Trophoblast cell (in vitro differentiated cells and primary cell): ENCODE data around the gene SLC16A2.

Experiments used
- DNase-seq, 2 donors: peaks; one replicate each; pipeline ENCODE4 v3.0.0-alpha.2; 2016
- H2AFZ ChIP-seq: 2 replicates; pipeline ENCODE4 v1.6.1; 2013; ENCODE audit warnings: low read length, moderate library complexity, mild to moderate bottlenecking; ENCODE audit not compliant: insufficient read depth, poor library complexity
- H2AK5ac ChIP-seq: 2 replicates; pipeline ENCODE4 v1.6.1; 2013; ENCODE audit warnings: mild to moderate bottlenecking, low read length
- H2BK120ac ChIP-seq: 2 replicates; pipeline ENCODE4 v1.6.1; 2013; ENCODE audit warnings: low read length, mild to moderate bottlenecking, moderate library complexity; ENCODE audit not compliant: insufficient read depth, poor library complexity
- H2BK12ac ChIP-seq: 2 replicates; pipeline ENCODE4 v1.6.1; 2013; ENCODE audit warnings: mild to moderate bottlenecking, low read length, moderate library complexity
- H2BK5ac ChIP-seq: 2 replicates; pipeline ENCODE4 v1.6.1; 2013; ENCODE audit warnings: low read length, low read depth, moderate library complexity, mild to moderate bottlenecking; ENCODE audit not compliant: poor library complexity
- H3K14ac ChIP-seq: 2 replicates; pipeline ENCODE4 v1.6.1; 2013; ENCODE audit warnings: mild to moderate bottlenecking, low read length
- H3K18ac ChIP-seq: 2 replicates; pipeline ENCODE4 v1.6.1; 2013; ENCODE audit warnings: mild to moderate bottlenecking, low read length
- H3K23ac ChIP-seq: 2 replicates; pipeline ENCODE4 v1.6.1; 2013; ENCODE audit warnings: low read length
- H3K27ac ChIP-seq: 2 replicates; pipeline ENCODE4 v1.5.1; 2013; ENCODE audit warnings: low read depth, mild to moderate bottlenecking, inconsistent platforms, low read length, moderate library complexity
- H3K27me3 ChIP-seq: 2 replicates; pipeline ENCODE4 v1.6.1; 2013; ENCODE audit warnings: inconsistent platforms, mild to moderate bottlenecking, low read length, moderate library complexity; ENCODE audit not compliant: insufficient read depth
- H3K36me3 ChIP-seq, 2 experiments: 1 replicate in 1 of 2; 2 replicates in 1 of 2; pipeline ENCODE4 v1.6.1; 2013; ENCODE audit warnings: low read length in 2 of 2, mild to moderate bottlenecking in 2 of 2, moderate library complexity in 1 of 2; ENCODE audit not compliant: insufficient read depth in 2 of 2, control insufficient read depth in 1 of 2
- H3K4ac ChIP-seq: 2 replicates; pipeline ENCODE4 v1.6.1; 2013; ENCODE audit warnings: low read depth, mild to moderate bottlenecking, low read length, moderate library complexity
- H3K4me1 ChIP-seq, 2 experiments: 1 replicate in 1 of 2; 2 replicates in 1 of 2; pipeline ENCODE4 v1.6.1; 2013; ENCODE audit warnings: low read length in 2 of 2, mild to moderate bottlenecking in 2 of 2, moderate library complexity in 1 of 2; ENCODE audit not compliant: insufficient read depth in 2 of 2, control insufficient read depth in 1 of 2
- H3K4me2 ChIP-seq: 2 replicates; pipeline ENCODE4 v1.6.1; 2013; ENCODE audit warnings: inconsistent platforms, mild to moderate bottlenecking, low read length, moderate library complexity
- H3K4me3 ChIP-seq: 2 replicates; pipeline ENCODE4 v1.5.1; 2013; ENCODE audit warnings: mild to moderate bottlenecking, low read depth, low read length, inconsistent platforms
- H3K79me1 ChIP-seq: one replicate; pipeline ENCODE4 v1.6.1; 2013; ENCODE audit warnings: low read length
- H3K79me2 ChIP-seq: 2 replicates; pipeline ENCODE4 v1.6.1; 2013; ENCODE audit warnings: low read length, mild to moderate bottlenecking; ENCODE audit not compliant: control insufficient read depth, insufficient read depth, poor library complexity
- H3K9ac ChIP-seq: 2 replicates; pipeline ENCODE4 v1.6.1; 2013; ENCODE audit warnings: mild to moderate bottlenecking, low read length
- H3K9me3 ChIP-seq: 2 replicates; pipeline ENCODE4 v1.6.1; 2013; ENCODE audit warnings: low read depth, mild to moderate bottlenecking, control low read depth, inconsistent platforms, low read length; ENCODE audit not compliant: insufficient read depth
- H4K12ac ChIP-seq: 2 replicates; pipeline ENCODE4 v1.6.1; 2013; ENCODE audit warnings: low read depth, mild to moderate bottlenecking, low read length, moderate library complexity
- H4K8ac ChIP-seq: 2 replicates; pipeline ENCODE4 v1.6.1; 2013; ENCODE audit warnings: low read depth, mild to moderate bottlenecking, low read length, moderate library complexity
- H4K91ac ChIP-seq: one replicate; pipeline ENCODE4 v1.6.1; 2013; ENCODE audit warnings: low read depth, mild to moderate bottlenecking, low read length, moderate library complexity
- WGBS: extraction: QIAGEN DNeasy Blood & Tissue Kit; methylation state at CpG from one replicate; pipeline ENCODE4 v1.1.7; 2013; ENCODE audit warnings: missing lambda C conversion rate; ENCODE audit not compliant: insufficient read length, insufficient coverage; ENCODE audit errors: extremely low coverage; 5-methylcytosine and 5-hydroxymethylcytosine counted together

SLC16A2 gene

DNA sequence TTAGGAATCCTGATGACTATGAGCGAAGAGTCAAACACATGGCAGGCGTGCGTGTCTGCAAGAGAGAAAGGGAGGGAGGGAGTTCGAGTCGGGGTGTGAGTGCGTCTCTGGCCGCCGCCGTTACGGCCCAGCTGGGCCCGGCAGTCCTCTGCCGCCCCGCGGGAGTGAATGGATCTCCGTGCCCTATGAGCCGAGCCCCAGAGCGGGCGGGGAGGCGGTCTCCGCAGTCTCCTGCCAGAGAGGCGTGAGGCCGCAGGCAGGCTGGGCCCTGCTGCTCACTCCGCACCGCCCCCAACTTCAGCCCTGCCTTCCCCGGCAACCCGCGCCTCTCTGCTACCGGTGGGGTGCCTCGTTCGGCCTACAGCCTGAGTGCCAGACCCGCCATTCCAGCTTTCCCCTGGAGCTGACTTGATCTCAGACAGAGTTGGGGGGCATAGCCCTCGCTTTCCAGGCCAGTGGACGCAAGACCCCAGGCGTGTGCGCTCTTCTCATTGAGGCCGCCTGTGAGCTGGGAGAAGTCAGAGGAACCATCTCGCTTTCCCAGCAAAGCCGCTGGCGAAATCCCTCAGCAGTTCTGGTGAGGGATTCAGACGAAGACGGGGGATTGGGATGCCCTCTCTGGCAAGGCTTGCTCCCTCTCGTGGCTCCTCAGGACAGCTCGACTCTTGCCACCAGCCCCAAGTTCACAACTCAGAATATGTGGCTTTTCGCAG is 1.4 kb downstream of the SLC16A2 start:
- H4K12ac ChIP-seq: no peak overlapping the region
- no peak overlapping the region for H2AK5ac ChIP-seq
- no peak overlapping the region for H2BK120ac ChIP-seq
- peak overlapping the region; percentile 55 for H3K4me3 ChIP-seq
- H2BK12ac ChIP-seq: no peak overlapping the region
- H3K4ac ChIP-seq: no peak overlapping the region
- no CpG with 5 or more reads among the region's 44 CpGs for WGBS
- H3K4me1 ChIP-seq: peaks cover 6 to 17% of the 10 kb centered on the region in 2 experiments
- H3K4me2 ChIP-seq: peak overlapping the region; percentile 93
- no peak overlapping the region for H3K27ac ChIP-seq
- H4K8ac ChIP-seq: peak overlapping the region; percentile 2
- peaks cover 7% of the 10 kb centered on the region for H3K79me1 ChIP-seq
- no peak overlapping the region for H3K9ac ChIP-seq
- no peak overlapping the region for H3K14ac ChIP-seq
- no peak overlapping the region for H3K18ac ChIP-seq
- no peaks in the 10 kb centered on the region for H3K9me3 ChIP-seq
- H2AFZ ChIP-seq: no peak overlapping the region
- no peak for DNase-seq
- no peak overlapping the region for H3K23ac ChIP-seq
- H4K91ac ChIP-seq: no peak overlapping the region
- H3K79me2 ChIP-seq: no peaks in the 10 kb centered on the region
- no peak overlapping the region for H2BK5ac ChIP-seq
- no peaks in the 10 kb centered on the region for H3K36me3 ChIP-seq
- H3K27me3 ChIP-seq: no peaks in the 10 kb centered on the region

DNA sequence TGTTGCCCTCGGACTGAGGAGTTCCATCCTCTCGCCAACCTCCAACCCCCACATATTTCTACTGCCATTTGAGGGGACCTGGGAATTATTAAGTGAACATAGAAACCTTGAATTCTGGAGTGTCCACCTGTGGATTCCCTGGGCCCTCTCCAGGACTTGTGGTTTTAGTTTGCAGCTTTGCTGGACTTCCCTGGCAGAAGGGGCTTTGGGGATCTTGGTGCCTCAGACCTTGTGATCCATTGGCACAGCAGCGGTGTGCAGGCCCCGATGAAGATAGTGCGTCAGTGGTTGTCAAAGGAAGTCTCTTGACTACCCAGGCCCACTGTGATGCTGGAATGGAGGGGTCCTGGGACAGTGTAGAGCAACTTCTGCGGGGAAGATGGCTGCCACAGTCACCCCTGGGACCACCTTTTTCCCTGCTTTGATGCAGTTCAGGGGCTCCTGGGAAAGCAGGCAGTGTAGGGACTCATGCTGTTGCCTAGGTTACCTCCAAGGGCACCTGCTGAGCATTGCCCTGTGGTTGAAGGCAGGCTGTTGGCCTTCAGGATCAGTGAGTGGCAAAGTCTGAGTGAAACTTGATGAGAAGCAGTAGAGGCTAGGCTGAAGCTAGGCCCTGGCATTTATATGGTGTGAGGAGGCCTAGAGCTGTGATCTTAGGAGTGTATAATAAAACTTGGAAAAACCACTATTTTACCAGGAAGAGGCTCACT is 2.2 kb downstream of the SLC16A2 start:
- Histone ChIP-seq H3K4me1 (peaks cover 6 to 17% of the 10 kb centered on the region in 2 experiments), H4K12ac (no peak overlapping the region), H3K14ac (no peak overlapping the region), H3K9me3 (no peaks in the 10 kb centered on the region), H3K18ac (no peak overlapping the region), H3K27ac (no peak overlapping the region), H3K36me3 (no peaks in the 10 kb centered on the region), H4K8ac (no peak overlapping the region), H3K27me3 (no peaks in the 10 kb centered on the region), H4K91ac (no peak overlapping the region), H2AK5ac (no peak overlapping the region), H3K79me1 (peaks cover 7% of the 10 kb centered on the region), H2BK120ac (no peak overlapping the region), H2BK12ac (no peak overlapping the region), H3K4me3 (no peak overlapping the region), H3K23ac (no peak overlapping the region), H2AFZ (no peak overlapping the region), H3K4ac (no peak overlapping the region), H3K4me2 (peak overlapping the region; percentile 93), H3K79me2 (no peaks in the 10 kb centered on the region), H3K9ac (no peak overlapping the region), H2BK5ac (no peak overlapping the region)
- no CpG with 5 or more reads among the region's 6 CpGs for WGBS
- DNase-seq: no peak

DNA sequence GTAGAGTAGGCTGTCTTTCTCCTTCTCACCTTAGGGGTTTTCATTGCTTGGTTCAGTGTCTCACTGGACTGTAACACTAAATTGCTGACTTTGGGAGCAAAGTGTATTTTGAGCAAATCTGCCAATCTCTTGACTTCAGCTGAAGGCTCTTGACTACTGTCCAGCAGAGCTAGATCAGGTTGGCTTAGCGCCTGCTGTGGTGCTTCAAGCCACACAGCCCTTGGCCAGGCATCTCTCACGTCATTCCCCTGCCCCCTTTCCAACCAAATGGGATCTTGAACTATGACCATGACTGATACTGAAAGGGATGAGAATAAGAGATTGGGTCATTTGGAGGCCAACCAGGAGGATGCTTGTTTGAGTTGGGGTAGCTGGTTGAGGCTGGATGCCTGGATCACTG is 4.8 kb downstream of the SLC16A2 start:
- no peak overlapping the region for H4K8ac ChIP-seq
- H4K91ac ChIP-seq: no peak overlapping the region
- H3K79me1 ChIP-seq: peaks cover under 1% of the 10 kb centered on the region
- DNase-seq: no peak
- H3K4me2 ChIP-seq: no peak overlapping the region
- no peaks in the 10 kb centered on the region for H3K27me3 ChIP-seq
- H3K27ac ChIP-seq: no peak overlapping the region
- no peak overlapping the region for H2BK12ac ChIP-seq
- H2AK5ac ChIP-seq: no peak overlapping the region
- H3K79me2 ChIP-seq: no peaks in the 10 kb centered on the region
- H2AFZ ChIP-seq: no peak overlapping the region
- H3K9me3 ChIP-seq: no peaks in the 10 kb centered on the region
- H3K9ac ChIP-seq: no peak overlapping the region
- no peak overlapping the region for H3K4me3 ChIP-seq
- no peak overlapping the region for H3K23ac ChIP-seq
- peaks cover 0 to 11% of the 10 kb centered on the region in 2 experiments for H3K4me1 ChIP-seq
- H3K4ac ChIP-seq: no peak overlapping the region
- no peak overlapping the region for H3K14ac ChIP-seq
- H4K12ac ChIP-seq: no peak overlapping the region
- H3K36me3 ChIP-seq: no peaks in the 10 kb centered on the region
- WGBS: no CpG with 5 or more reads among the region's 2 CpGs
- no peak overlapping the region for H2BK5ac ChIP-seq
- H3K18ac ChIP-seq: no peak overlapping the region
- H2BK120ac ChIP-seq: no peak overlapping the region

DNA sequence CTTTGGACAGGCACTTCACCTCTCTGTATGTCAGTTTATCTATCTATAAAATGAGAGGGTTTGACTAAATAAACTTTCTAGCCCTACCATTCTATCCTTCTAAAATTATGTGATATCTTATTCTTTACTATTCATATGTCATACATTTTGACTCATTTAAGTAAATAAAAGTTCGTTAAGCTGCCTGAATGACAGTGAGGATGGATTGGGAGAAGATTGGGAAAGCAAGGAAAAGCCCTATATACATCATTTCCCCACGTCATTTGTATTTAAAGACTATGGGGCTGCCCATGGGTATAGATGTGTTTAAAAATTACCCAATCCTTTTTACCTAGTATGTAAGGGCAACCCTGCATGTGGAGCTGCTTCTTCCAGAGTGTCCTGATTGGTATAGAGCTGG is 5.3 kb downstream of the SLC16A2 start:
- Histone ChIP-seq H3K18ac (no peak overlapping the region), H2BK120ac (no peak overlapping the region), H4K8ac (no peak overlapping the region), H3K4me1 (peaks cover 0 to 11% of the 10 kb centered on the region in 2 experiments), H3K79me1 (no peaks in the 10 kb centered on the region), H3K23ac (no peak overlapping the region), H3K9me3 (no peaks in the 10 kb centered on the region), H2BK5ac (no peak overlapping the region), H3K27me3 (no peaks in the 10 kb centered on the region), H3K14ac (no peak overlapping the region), H2AK5ac (no peak overlapping the region), H3K4ac (no peak overlapping the region), H2BK12ac (no peak overlapping the region), H2AFZ (no peak overlapping the region), H4K12ac (no peak overlapping the region), H3K36me3 (no peaks in the 10 kb centered on the region), H3K27ac (no peak overlapping the region), H3K9ac (no peak overlapping the region), H3K4me2 (no peak overlapping the region), H4K91ac (no peak overlapping the region), H3K79me2 (no peaks in the 10 kb centered on the region), H3K4me3 (no peak overlapping the region)
- WGBS: no CpG with 5 or more reads among the region's 2 CpGs
- no peak for DNase-seq
